GM12878 (cell line): ENCODE results near the gene AARSD1. TPM values are rescaled to one million over a fixed set of nuclear protein-coding genes. Genes with fewer than 3 reads are reported as not detected.

Experiments
- ATAC-seq: fragments of 200-7000 bp; cut with Tn5 transposase; 3 replicates; pipeline ENCODE4 v1.9.1; 2020; ENCODE audit warnings: mild to moderate bottlenecking, moderate library complexity
- BruUV-seq: library from RNA; stranded (reverse); fragments of 400-500 nt; replicated peaks from 2 replicates; lab custom pipeline; 2021; lab: Mats Ljungman, UMichigan
- CTCF ChIA-PET: fragments of 300-600 bp; sonication (Branson Sonifier 250); formaldehyde crosslinking; extraction: SDS; loops from one replicate; lab custom pipeline; 2021; ENCODE audit warnings: inconsistent platforms; lab: Yijun Ruan, JAX
- POLR2A ChIA-PET: fragments of 350-600 bp; formaldehyde crosslinking; extraction: SDS; loops from one replicate; lab custom pipeline; 2021; ENCODE audit warnings: inconsistent platforms; lab: Charles Lee
- RAD21 ChIA-PET: fragments of 300-600 bp; sonication (Branson Sonifier 250); formaldehyde crosslinking; loops from one replicate; lab custom pipeline; 2023; ENCODE audit warnings: antibody characterized with exemption; ENCODE audit not compliant: unreplicated experiment; lab: Charles Lee
- SMC1A ChIA-PET: fragments of 300-600 bp; sonication (Branson Sonifier 250); formaldehyde crosslinking; loops from one replicate; lab custom pipeline; 2023; ENCODE audit not compliant: unreplicated experiment, uncharacterized antibody; lab: Charles Lee
- DNase-seq: peaks from one replicate; pipeline ENCODE4 v3.0.0-alpha.2; 2011; ENCODE audit warnings: low read depth, low spot score
- FAIRE-seq: peaks from 3 replicates; lab custom pipeline; 2011; peaks lifted over from hg19 to GRCh38; lab: Jason Lieb, UNC
- H2AFZ ChIP-seq: 2 replicates; pipeline ENCODE4 v1.6.0; 2011; ENCODE audit warnings: low read depth, low read length, control low read depth; ENCODE audit not compliant: control insufficient read depth
- H3K27ac ChIP-seq: 2 replicates; pipeline ENCODE4 v1.5.1; 2011; ENCODE audit warnings: control low read depth; ENCODE audit not compliant: control insufficient read depth, insufficient read depth
- H3K27me3 ChIP-seq, 2 experiments: replicated peaks in 1 of 2; 2 replicates each; pipeline versions ENCODE4 v1.6.0 to v1.6.1; 2011; ENCODE audit warnings: low read length in 1 of 2; ENCODE audit not compliant: control insufficient read depth in 2 of 2, insufficient read depth in 2 of 2
- H3K36me3 ChIP-seq, 2 experiments: 2 replicates each; pipeline ENCODE4 v1.5.1; 2011; ENCODE audit warnings: low read length in 1 of 2; ENCODE audit not compliant: control insufficient read depth in 2 of 2, insufficient read depth in 2 of 2
- H3K4me1 ChIP-seq: 2 replicates; pipeline ENCODE4 v1.6.1; 2011; ENCODE audit warnings: mild to moderate bottlenecking, low read length, moderate library complexity, mixed read lengths; ENCODE audit not compliant: control insufficient read depth, insufficient read depth
- H3K4me2 ChIP-seq: 2 replicates; pipeline ENCODE4 v1.6.0; 2011; ENCODE audit warnings: control low read depth; ENCODE audit not compliant: control insufficient read depth, insufficient read depth
- H3K4me3 ChIP-seq: fragments of 200-600 bp; sonication (generic); 2 replicates; pipeline ENCODE4 v1.5.1; 2016
- H3K79me2 ChIP-seq: 2 replicates; pipeline ENCODE4 v1.6.0; 2011; ENCODE audit warnings: low read length; ENCODE audit not compliant: control insufficient read depth, insufficient read depth
- H3K9ac ChIP-seq: 2 replicates; pipeline ENCODE4 v1.8.0; 2011; ENCODE audit warnings: low read length, control low read depth, mixed read lengths; ENCODE audit not compliant: control insufficient read depth, insufficient read depth
- H3K9me3 ChIP-seq: replicated peaks from 3 replicates; pipeline ENCODE4 v1.5.1; 2011; ENCODE audit warnings: mild to moderate bottlenecking, low read length; ENCODE audit not compliant: control insufficient read depth, insufficient read depth
- H4K20me1 ChIP-seq: 2 replicates; pipeline ENCODE4 v1.6.0; 2011; ENCODE audit not compliant: control insufficient read depth, insufficient read depth
- BHLHE40 ChIP-seq, 2 experiments: fragments of 450-650 bp in 1 of 2; IDR thresholded peaks; 2 replicates each; pipeline ENCODE4 v1.6.1; 2011 to 2017; ENCODE audit warnings: low read depth in 2 of 2, borderline replicate concordance in 1 of 2, improper control_type of control experiment in 1 of 2, low read length in 1 of 2, mild to moderate bottlenecking in 1 of 2
- CHD4 ChIP-seq: fragments of 200-600 bp; sonication (generic); IDR thresholded peaks from 2 replicates; pipeline ENCODE4 v1.6.1; 2016; ENCODE audit warnings: mild to moderate bottlenecking
- EGR1 ChIP-seq, 2 experiments: IDR thresholded peaks; 1 replicate in 1 of 2; 2 replicates in 1 of 2; pipeline ENCODE4 v1.6.1; 2011 to 2012; ENCODE audit warnings: low read depth in 2 of 2, low read length in 2 of 2, borderline replicate concordance in 1 of 2, mild to moderate bottlenecking in 1 of 2, moderate library complexity in 1 of 2
- EZH2 ChIP-seq: IDR thresholded peaks from 2 replicates; pipeline ENCODE4 v1.6.1; 2012; ENCODE audit warnings: low read depth, mild to moderate bottlenecking, control low read depth, inconsistent platforms, low read length, borderline replicate concordance; ENCODE audit not compliant: control insufficient read depth
- FOXK2 ChIP-seq: fragments of 450-650 bp; IDR thresholded peaks from 2 replicates; pipeline ENCODE4 v1.6.1; 2017; ENCODE audit warnings: mild to moderate bottlenecking, moderate library complexity
- HDAC6 ChIP-seq: fragments of 200-600 bp; sonication (generic); IDR thresholded peaks from one replicate; pipeline ENCODE4 v1.8.0; 2017; ENCODE audit warnings: antibody characterized with exemption; ENCODE audit not compliant: unreplicated experiment
- JUNB ChIP-seq: IDR thresholded peaks from 2 replicates; pipeline ENCODE4 v1.6.1; 2016; ENCODE audit warnings: antibody characterized with exemption, mild to moderate bottlenecking
- KAT2A ChIP-seq: conservative IDR thresholded peaks from 2 replicates; pipeline ENCODE4 v1.6.1; 2011; ENCODE audit warnings: low read depth, low read length; ENCODE audit not compliant: control insufficient read depth
- MYB ChIP-seq: fragments of 150-350 bp; IDR thresholded peaks from 2 replicates; pipeline ENCODE4 v1.6.1; 2014; ENCODE audit warnings: mild to moderate bottlenecking, low read depth, low read length, borderline replicate concordance
- NR2F1 ChIP-seq: fragments of 450-650 bp; conservative IDR thresholded peaks from 2 replicates; pipeline ENCODE4 v1.6.1; 2017; ENCODE audit warnings: mild to moderate bottlenecking
- NRF1 ChIP-seq: conservative IDR thresholded peaks from 2 replicates; pipeline ENCODE4 v1.6.1; 2011; ENCODE audit warnings: mild to moderate bottlenecking, low read depth, low read length, improper control_type of control experiment
- PAX8 ChIP-seq: fragments of 450-650 bp; IDR thresholded peaks from 2 replicates; pipeline ENCODE4 v1.6.1; 2017; ENCODE audit warnings: mild to moderate bottlenecking, moderate library complexity
- POLR2A ChIP-seq: IDR thresholded peaks from 2 replicates; pipeline ENCODE4 v1.6.1; 2011; ENCODE audit warnings: low read depth, mild to moderate bottlenecking, low read length
- POU2F2 ChIP-seq: IDR thresholded peaks from 3 replicates; pipeline ENCODE4 v1.6.1; 2011; ENCODE audit warnings: low read depth, mild to moderate bottlenecking, low read length, borderline replicate concordance
- RBBP5 ChIP-seq: fragments of 200-600 bp; sonication (generic); conservative IDR thresholded peaks from 2 replicates; pipeline ENCODE4 v1.6.1; 2016
- RELB ChIP-seq: fragments of 450-650 bp; IDR thresholded peaks from 2 replicates; pipeline ENCODE4 v1.6.1; 2017; ENCODE audit warnings: low read depth, mild to moderate bottlenecking, moderate library complexity
- RFX5 ChIP-seq: IDR thresholded peaks from 2 replicates; pipeline ENCODE4 v1.6.1; 2011; ENCODE audit warnings: low read depth, low read length, improper control_type of control experiment
- SMAD1 ChIP-seq: fragments of 450-650 bp; IDR thresholded peaks from 2 replicates; pipeline ENCODE4 v1.6.1; 2018; ENCODE audit warnings: mild to moderate bottlenecking, low read depth; ENCODE audit not compliant: partially characterized antibody
- SMARCA5 ChIP-seq: fragments of 450-650 bp; IDR thresholded peaks from 2 replicates; pipeline ENCODE4 v1.6.1; 2017; ENCODE audit warnings: mild to moderate bottlenecking
- STAT1 ChIP-seq: fragments of 450-650 bp; conservative IDR thresholded peaks from 2 replicates; pipeline ENCODE4 v1.6.1; 2014; ENCODE audit warnings: antibody characterized with exemption, mild to moderate bottlenecking
- STAT3 ChIP-seq: IDR thresholded peaks from 2 replicates; pipeline ENCODE4 v1.6.1; 2011; ENCODE audit warnings: low read depth, low read length, improper control_type of control experiment
- ZBTB33 ChIP-seq: fragments of 450-650 bp; IDR thresholded peaks from 2 replicates; pipeline ENCODE4 v1.6.1; 2017; ENCODE audit warnings: mild to moderate bottlenecking
- WGBS: methylation state at CpG from one replicate; pipeline ENCODE4 v1.1.6; 2016; ENCODE audit warnings: low lambda C conversion rate; ENCODE audit not compliant: insufficient replicate concordance, insufficient coverage; ENCODE audit errors: missing lambda C conversion rate; 5-methylcytosine and 5-hydroxymethylcytosine counted together
- in situ Hi-C: fragments of 300-500 bp; cut with MboI; formaldehyde crosslinking; loops from 9 replicates; pipeline ENCODE4 v1.14.3; 2018; ENCODE audit warnings: mixed read lengths
- intact Hi-C: fragments of 100-400 bp; cut with micrococcal nuclease; formaldehyde crosslinking; loops from one replicate; pipeline ENCODE4 v1.14.2; 2022; ENCODE audit not compliant: unreplicated experiment
- polyA plus RNA-seq, 11 experiments: library from polyadenylated mRNA; depleted of rRNA in 4 of 11; unstranded in 6 of 11; stranded (reverse) in 5 of 11; fragments of >200 nt; fragmentation: Nextera tagmentation in 4 of 11; fragmentation: Illumina TruSeq in 1 of 11; extraction: Ambion mirVana in 4 of 11; extraction: Trizol in 1 of 11; gene quantifications; 1 replicate in 1 of 11; 2 replicates in 10 of 11; pipeline versions ENCODE4 v1.2.1 to v1.2.3, GENCODE V29; 2011 to 2016; ENCODE audit warnings: inconsistent platforms in 2 of 11, missing spikeins in 2 of 11, low read depth in 1 of 11
- total RNA-seq, 4 experiments: library from RNA; depleted of rRNA in 3 of 4; stranded (reverse); fragments of >200 nt in 3 of 4; fragmentation: Illumina TruSeq in 1 of 4; extraction: Trizol in 1 of 4; gene quantifications; 2 replicates each; pipeline versions ENCODE4 v1.2.1 to v1.2.3, GENCODE V29; 2013 to 2021

Gene AARSD1
- total and polyA plus RNA-seq, 10 of the 15 experiments (the other 5 are each of a cell fraction or from before 2014, with no cell fraction given): 32.2 to 86.2 (median 52.8) TPM

GRCh38 chr17:42980274-42980765, 16.1 kb upstream of the AARSD1 start, which contains the start of gene RUNDC1:
RUNDC1 (plus strand) TSS chr17:42980565; CDS start chr17:42980577, 12 bp downstream.
- H3K27ac ChIP-seq: peak within 1 kb of the TSS; percentile 85
- no peaks in the 10 kb centered on the region for H3K36me3 ChIP-seq
- POLR2A ChIA-PET: interaction anchor here (0.5 to 2.2 kb wide), 2 partner anchors 18 to 334 kb away, joined by 9 to 11 read pairs; partner anchors contain the start of gene RPL27
- FAIRE-seq (no peak), DNase-seq (peak; percentile 51), ATAC-seq (peak; percentile 84)
- in situ Hi-C loops: no loop called here
- RAD21 ChIA-PET: interaction anchor here (0.6 to 1.4 kb wide), 2 partner anchors 18 to 354 kb away, joined by 3 to 6 read pairs; partner anchors contain the start of gene RPL27
- intact Hi-C loops: no loop called here
- peaks cover 32% of the 10 kb centered on the region for H3K79me2 ChIP-seq
- H3K9me3 ChIP-seq: no peaks in the 10 kb centered on the region
- H4K20me1 ChIP-seq: no peaks in the 10 kb centered on the region
- under 1% methylated on average over 34 of the region's 39 CpGs for WGBS
- peaks cover 13% of the 10 kb centered on the region for H3K4me1 ChIP-seq
- BruUV-seq: no TSS peak
- H2AFZ ChIP-seq: peak within 1 kb of the TSS; percentile 98
- no peaks in the 10 kb centered on the region for H3K27me3 ChIP-seq
- SMC1A ChIA-PET: interaction anchor here (1.4 kb wide), 1 partner anchor 18 kb away, joined by 6 read pairs; the partner anchor contains the start of gene RPL27
- H3K4me3 ChIP-seq: peak within 1 kb of the TSS; percentile 94
- CTCF ChIA-PET: interaction anchor here (1.7 to 4.6 kb wide), 2 partner anchors 18 to 159 kb away, joined by 4 to 23 read pairs; partner anchors contain the start of gene RPL27
- peak within 1 kb of the TSS; percentile 82 for H3K9ac ChIP-seq
- H3K4me2 ChIP-seq: peak within 1 kb of the TSS; percentile 99
- no peak for TF ChIP-seq FOXK2
- TF ChIP-seq ZBTB33: no peak
- 0 out of 4 replicates have a peak, but pooled peaks of 1 of the 2 experiments have one; percentile 36 for TF ChIP-seq BHLHE40 (IDR thresholded peaks at IDR 0.05; ENCODE audit: borderline replicate concordance in 1 of 2, low read depth in 2 of 2, low read length in 1 of 2)
- no peak for TF ChIP-seq EZH2
- TF ChIP-seq CHD4: no peak
- no peak for TF ChIP-seq PAX8
- TF ChIP-seq KAT2A: no peak
- TF ChIP-seq POU2F2: no peak
- no peak for TF ChIP-seq HDAC6
- TF ChIP-seq NRF1: no peak
- peak; percentile 73 for TF ChIP-seq SMARCA5
- TF ChIP-seq SMAD1: no peak
- no peak for TF ChIP-seq MYB
- TF ChIP-seq NR2F1: no peak
- TF ChIP-seq RBBP5: no peak
- no peak for TF ChIP-seq JUNB
- 0 out of 3 replicates have a peak, but pooled peaks of 1 of the 2 experiments have one; percentile 9 for TF ChIP-seq EGR1 (IDR thresholded peaks at IDR 0.05; ENCODE audit: borderline replicate concordance in 1 of 2, low read depth in 2 of 2, low read length in 2 of 2)
- no peak for TF ChIP-seq RFX5
- peak; percentile 68; the same call in 1 of the 2 replicates for TF ChIP-seq RELB
- TF ChIP-seq POLR2A: peak; percentile 78
- no peak for TF ChIP-seq STAT3
- no peak; the same call in 1 of the 2 replicates for TF ChIP-seq STAT1
